ENCODE measurements around the gene GRIP1. TPM values are rescaled to one million over a fixed set of nuclear protein-coding genes. Genes with fewer than 3 reads are reported as not detected.
"Not testable (repeated sequence)": the region's sequence is repeated elsewhere in the genome, so short reads cannot be mapped to it uniquely, and the experiment has no call there.

Gene GRIP1
- total RNA-seq, 2 experiments from 2014 or later: 0.53 to 0.95 TPM

DNA sequence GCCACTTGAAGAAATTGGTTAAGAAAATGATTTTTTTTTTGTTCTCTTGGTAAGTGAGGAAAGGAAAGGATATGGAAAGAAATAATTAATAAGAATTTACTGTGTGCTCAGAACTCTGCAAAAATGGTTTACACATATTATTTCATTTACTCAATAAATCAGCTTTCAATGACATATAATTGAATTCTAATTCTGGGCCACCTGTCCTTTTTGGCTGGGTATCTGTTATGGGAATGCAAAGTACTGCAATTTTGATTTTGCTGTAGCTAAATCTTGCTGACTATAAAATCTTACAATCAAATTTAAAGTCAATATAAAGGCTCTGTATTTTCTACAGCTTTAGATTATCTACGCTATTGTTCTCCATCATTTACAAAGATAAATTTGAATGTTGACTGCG lies 147.1 kb downstream of the GRIP1 start:
- H3K36me3 Mint-ChIP-seq: peaks cover under 1% of the 10 kb centered on the region
- CTCF ChIA-PET: no interaction called here
- POLR2A ChIA-PET: no interaction called here
- no peaks in the 10 kb centered on the region for H3K27me3 Mint-ChIP-seq
- no peak overlapping the region for H3K4me3 Mint-ChIP-seq
- no peaks in the 10 kb centered on the region for H3K4me1 Mint-ChIP-seq (ENCODE audit: low read depth)
- no peak for DNase-seq
- H3K9me3 Mint-ChIP-seq: peaks cover 6% of the 10 kb centered on the region
- intact Hi-C loops (cut with micrococcal nuclease): no loop called here
- H3K27ac Mint-ChIP-seq: no peak overlapping the region

- Mint-ChIP-seq H3K27ac (no peak overlapping the region), H3K4me3 (no peak overlapping the region), H3K27me3 (no peaks in the 10 kb centered on the region), H3K4me1 (ENCODE audit: low read depth) (no peaks in the 10 kb centered on the region), H3K36me3 (peaks cover 1% of the 10 kb centered on the region), H3K9me3 (peaks cover 6% of the 10 kb centered on the region)
- intact Hi-C loops (cut with micrococcal nuclease): no loop called here
- no peak for DNase-seq
- ChIA-PET POLR2A (no interaction called here), CTCF (no interaction called here)
These were observed 148.9 kb downstream of the GRIP1 start for GRCh38 chr12:66529934-66530333.

GRCh38 chr12:66516561-66516960 lies 162.3 kb downstream of the GRIP1 start:
- Mint-ChIP-seq H3K27ac (no peak overlapping the region), H3K9me3 (peaks cover 3% of the 10 kb centered on the region), H3K4me3 (no peak overlapping the region), H3K4me1 (ENCODE audit: low read depth) (no peaks in the 10 kb centered on the region), H3K36me3 (peaks cover 2% of the 10 kb centered on the region), H3K27me3 (peaks cover 1% of the 10 kb centered on the region)
- ChIA-PET POLR2A (no interaction called here), CTCF (no interaction called here)
- intact Hi-C loops (cut with micrococcal nuclease): no loop called here
- no peak for DNase-seq

GRCh38 chr12:66516133-66516532 lies 162.7 kb downstream of the GRIP1 start:
- POLR2A ChIA-PET: no interaction called here
- Mint-ChIP-seq H3K9me3 (no peaks in the 10 kb centered on the region), H3K4me3 (no peak overlapping the region), H3K4me1 (ENCODE audit: low read depth) (no peaks in the 10 kb centered on the region), H3K27me3 (peaks cover 1% of the 10 kb centered on the region), H3K27ac (no peak overlapping the region), H3K36me3 (no peaks in the 10 kb centered on the region)
- CTCF ChIA-PET: no interaction called here
- DNase-seq: no peak
- intact Hi-C loops (cut with micrococcal nuclease): no loop called here

- H3K27ac Mint-ChIP-seq: no peak overlapping the region
- H3K36me3 Mint-ChIP-seq: no peaks in the 10 kb centered on the region
- POLR2A ChIA-PET: no interaction called here
These were observed 164.3 kb downstream of the GRIP1 start for GRCh38 chr12:66514581-66514980.

DNA sequence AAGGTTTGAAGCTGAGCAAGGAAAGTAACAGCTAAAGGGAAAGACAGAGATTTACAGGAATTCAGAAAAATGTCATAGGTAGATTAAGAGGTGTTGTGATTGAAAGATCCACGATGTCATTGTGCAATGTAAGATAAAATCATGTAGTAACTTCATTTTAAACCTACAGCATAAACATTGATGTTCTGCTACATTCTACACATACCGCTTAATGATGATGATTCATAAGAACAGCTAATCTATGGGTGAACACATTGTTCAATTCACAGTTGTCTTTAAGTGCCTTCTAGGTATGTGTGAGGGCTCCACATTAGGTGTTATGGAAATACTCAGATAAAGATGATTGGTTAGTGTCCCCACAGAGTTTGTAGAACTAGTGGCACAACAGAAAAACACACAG lies 170.9 kb downstream of the GRIP1 start:
- no peaks in the 10 kb centered on the region for H3K4me1 Mint-ChIP-seq (ENCODE audit: low read depth)
- intact Hi-C loops (cut with micrococcal nuclease): no loop called here
- ChIA-PET POLR2A (no interaction called here), CTCF (no interaction called here)
- H3K36me3 Mint-ChIP-seq: no peaks in the 10 kb centered on the region
- no peaks in the 10 kb centered on the region for H3K27me3 Mint-ChIP-seq
- no peaks in the 10 kb centered on the region for H3K9me3 Mint-ChIP-seq
- no peak for DNase-seq
- no peak overlapping the region for H3K4me3 Mint-ChIP-seq
- H3K27ac Mint-ChIP-seq: no peak overlapping the region

More at GRCh38 chr12:66514581-66514980, 164.3 kb downstream of the GRIP1 start:
- peaks cover 1% of the 10 kb centered on the region for H3K27me3 Mint-ChIP-seq
- H3K9me3 Mint-ChIP-seq: no peaks in the 10 kb centered on the region
- H3K4me1 Mint-ChIP-seq (ENCODE audit: low read depth): no peaks in the 10 kb centered on the region
- intact Hi-C loops (cut with micrococcal nuclease): no loop called here
- CTCF ChIA-PET: no interaction called here
- H3K4me3 Mint-ChIP-seq: no peak overlapping the region
- no peak for DNase-seq

DNA sequence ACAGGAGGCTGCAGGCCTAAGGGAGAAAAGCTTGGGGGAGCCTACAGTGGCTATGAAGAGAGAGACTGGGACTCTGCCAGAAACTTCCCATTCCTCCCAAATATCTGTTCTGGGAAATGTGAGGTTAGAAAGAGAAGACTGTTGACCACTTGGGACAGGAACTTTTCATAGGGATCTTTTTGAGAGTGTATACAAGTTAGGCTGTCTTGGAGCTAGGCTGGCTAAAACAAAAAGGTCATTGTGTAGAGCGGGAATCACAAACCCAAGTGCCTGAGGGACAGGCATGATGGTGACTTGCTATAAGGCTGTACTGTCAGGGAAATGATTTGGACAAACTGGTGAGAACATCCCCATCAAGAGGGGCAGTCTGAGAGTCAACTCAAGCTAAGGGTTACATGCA lies 175.1 kb downstream of the GRIP1 start:
- H3K4me3 Mint-ChIP-seq: no peak overlapping the region
- no peaks in the 10 kb centered on the region for H3K9me3 Mint-ChIP-seq
- ChIA-PET POLR2A (no interaction called here), CTCF (interaction anchor here (0.6 kb wide), 1 partner anchor 158 kb away, joined by 3 read pairs; no protein-coding TSS in a partner anchor)
- no peaks in the 10 kb centered on the region for H3K36me3 Mint-ChIP-seq
- intact Hi-C loops (cut with micrococcal nuclease): no loop called here
- H3K27me3 Mint-ChIP-seq: peaks cover 3% of the 10 kb centered on the region
- DNase-seq: no peak
- no peaks in the 10 kb centered on the region for H3K4me1 Mint-ChIP-seq (ENCODE audit: low read depth)
- no peak overlapping the region for H3K27ac Mint-ChIP-seq

DNA sequence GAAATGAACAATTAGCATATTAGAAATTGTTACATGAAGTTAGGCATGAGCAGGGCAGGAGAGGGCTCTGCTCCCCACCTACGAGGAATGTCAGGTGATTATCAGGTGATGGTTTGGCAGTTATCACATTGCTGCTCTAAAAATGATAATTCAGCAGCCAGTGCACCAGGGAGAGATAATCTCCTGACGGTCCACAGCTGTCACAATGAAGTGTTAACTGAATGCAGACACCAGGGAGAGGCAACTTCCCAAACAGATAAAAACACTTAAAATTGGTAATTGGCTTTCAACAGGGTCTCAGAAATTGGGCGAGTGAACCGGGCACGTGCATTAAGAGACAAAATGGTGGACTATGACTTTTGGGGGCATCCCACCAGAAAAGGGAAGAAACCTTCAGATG lies 176.0 kb downstream of the GRIP1 start:
- no peaks in the 10 kb centered on the region for H3K4me1 Mint-ChIP-seq (ENCODE audit: low read depth)
- no peak for DNase-seq
- H3K27me3 Mint-ChIP-seq: peaks cover 3% of the 10 kb centered on the region
- no peaks in the 10 kb centered on the region for H3K36me3 Mint-ChIP-seq
- ChIA-PET CTCF (no interaction called here), POLR2A (no interaction called here)
- no peaks in the 10 kb centered on the region for H3K9me3 Mint-ChIP-seq
- H3K4me3 Mint-ChIP-seq: no peak overlapping the region
- intact Hi-C loops (cut with micrococcal nuclease): no loop called here
- no peak overlapping the region for H3K27ac Mint-ChIP-seq

- peaks cover 5% of the 10 kb centered on the region for H3K27me3 Mint-ChIP-seq
- CTCF ChIA-PET: no interaction called here
These were observed 178.0 kb downstream of the GRIP1 start for GRCh38 chr12:66500841-66501240.

GRCh38 chr12:66500091-66500490 lies 178.8 kb downstream of the GRIP1 start:
- H3K27me3 Mint-ChIP-seq: peaks cover 7% of the 10 kb centered on the region
- H3K27ac Mint-ChIP-seq: no peak overlapping the region
- no peak overlapping the region for H3K4me3 Mint-ChIP-seq
- no peaks in the 10 kb centered on the region for H3K36me3 Mint-ChIP-seq
- no peaks in the 10 kb centered on the region for H3K9me3 Mint-ChIP-seq
- ChIA-PET CTCF (no interaction called here), POLR2A (no interaction called here)
- no peak for DNase-seq
- H3K4me1 Mint-ChIP-seq (ENCODE audit: low read depth): no peaks in the 10 kb centered on the region
- intact Hi-C loops (cut with micrococcal nuclease): no loop called here

More at GRCh38 chr12:66500841-66501240, 178.0 kb downstream of the GRIP1 start:
- POLR2A ChIA-PET: no interaction called here
- H3K27ac Mint-ChIP-seq: no peak overlapping the region
- H3K4me3 Mint-ChIP-seq: no peak overlapping the region
- intact Hi-C loops (cut with micrococcal nuclease): no loop called here
- no peaks in the 10 kb centered on the region for H3K9me3 Mint-ChIP-seq
- H3K4me1 Mint-ChIP-seq (ENCODE audit: low read depth): no peaks in the 10 kb centered on the region
- peak; percentile 9 for DNase-seq
- H3K36me3 Mint-ChIP-seq: no peaks in the 10 kb centered on the region

DNA sequence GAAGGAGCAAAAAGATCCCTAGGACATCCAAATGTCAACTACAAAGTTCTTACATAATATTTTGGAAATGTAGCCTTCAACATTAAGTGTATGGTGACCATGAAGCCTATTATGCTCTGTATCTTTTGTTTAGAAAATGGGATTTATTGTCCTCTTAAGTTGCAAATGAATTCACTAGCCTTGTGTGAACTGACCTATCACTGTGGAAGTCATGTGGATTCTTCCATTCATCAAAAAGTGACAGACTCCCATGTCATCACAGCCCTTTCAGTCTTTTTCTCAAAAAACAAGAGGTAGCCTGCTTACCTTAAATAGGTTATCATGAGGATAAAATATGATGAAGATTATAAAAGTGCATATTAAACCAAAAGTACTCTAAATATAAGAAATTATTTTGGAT lies 179.9 kb downstream of the GRIP1 start:
- Mint-ChIP-seq H3K9me3 (no peaks in the 10 kb centered on the region), H3K4me3 (no peak overlapping the region), H3K27ac (no peak overlapping the region), H3K36me3 (no peaks in the 10 kb centered on the region), H3K4me1 (ENCODE audit: low read depth) (no peaks in the 10 kb centered on the region), H3K27me3 (peaks cover 7% of the 10 kb centered on the region)
- no peak for DNase-seq
- POLR2A ChIA-PET: no interaction called here
- CTCF ChIA-PET: no interaction called here
- intact Hi-C loops (cut with micrococcal nuclease): no loop called here

GRCh38 chr12:66498059-66498458 lies 180.8 kb downstream of the GRIP1 start:
- not testable (repeated sequence) for H3K27me3 Mint-ChIP-seq

DNA sequence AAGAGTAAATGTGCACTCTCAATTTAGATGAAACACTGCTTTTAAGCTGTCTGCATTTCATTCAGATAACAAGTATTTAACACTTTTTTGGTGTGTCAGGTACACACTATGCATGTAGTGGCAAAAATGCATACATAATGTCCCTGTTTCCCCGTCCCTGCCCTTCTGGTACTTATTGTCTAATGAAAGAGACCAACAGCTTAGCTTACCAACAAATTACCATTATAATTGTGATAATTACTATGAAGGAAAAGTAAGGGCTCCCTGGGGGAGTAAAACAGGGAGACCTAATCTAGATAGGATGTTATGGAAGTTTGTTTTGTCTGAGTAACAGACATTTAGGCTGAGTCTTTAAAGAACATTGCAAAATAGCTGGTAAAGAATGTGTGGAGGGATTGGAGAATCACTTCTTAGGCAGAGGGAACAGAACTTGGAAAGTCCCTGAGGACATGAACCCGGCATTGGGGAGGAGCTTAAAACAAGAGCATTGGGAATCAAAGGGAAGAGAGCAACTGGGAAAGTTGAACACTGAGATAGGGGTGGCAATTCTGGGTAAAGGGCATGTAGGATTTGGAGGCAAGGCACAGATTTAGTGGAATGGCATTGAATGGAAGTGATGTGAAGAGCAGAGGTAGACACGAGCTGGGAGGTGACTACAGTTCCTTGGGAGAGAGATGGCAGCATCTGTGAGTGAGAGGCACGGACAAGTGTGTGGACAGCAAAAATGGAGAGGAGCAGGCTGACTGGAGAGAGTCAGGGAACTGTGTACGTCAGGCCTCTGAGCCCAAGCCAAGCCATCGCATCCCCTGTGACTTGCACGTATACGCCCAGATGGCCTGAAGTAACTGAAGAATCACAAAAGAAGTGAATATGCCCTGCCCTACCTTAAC lies 181.6 kb downstream of the GRIP1 start:
- Mint-ChIP-seq H3K27me3 (peaks cover 8% of the 10 kb centered on the region), H3K4me3 (no peak overlapping the region), H3K36me3 (no peaks in the 10 kb centered on the region), H3K4me1 (ENCODE audit: low read depth) (no peaks in the 10 kb centered on the region), H3K9me3 (no peaks in the 10 kb centered on the region), H3K27ac (no peak overlapping the region)
- CTCF ChIA-PET: no interaction called here
- DNase-seq: no peak
- POLR2A ChIA-PET: no interaction called here
- intact Hi-C loops (cut with micrococcal nuclease): no loop called here

More at GRCh38 chr12:66498059-66498458, 180.8 kb downstream of the GRIP1 start:
- H3K27ac Mint-ChIP-seq; H3K36me3 Mint-ChIP-seq; POLR2A ChIA-PET; H3K4me1 Mint-ChIP-seq (ENCODE audit: low read depth); H3K4me3 Mint-ChIP-seq; DNase-seq; H3K9me3 Mint-ChIP-seq; intact Hi-C loops (cut with micrococcal nuclease); CTCF ChIA-PET: not testable (repeated sequence)

All from activated CD4-positive, alpha-beta memory T cell treated with anti-CD3 and anti-CD28 coated beads for 36 hours (primary cell).